GM21529 (cell line): ENCODE measurements around the gene RPL13A.
A peak's percentile ranks its signal among the peaks of the same experiment; 100 is the strongest.
"Not testable (repeated sequence)": the region's sequence is repeated elsewhere in the genome, so short reads cannot be mapped to it uniquely, and the experiment has no call there.

ENCODE experiments used
- ATAC-seq: cut with Tn5 transposase; IDR thresholded peaks from one replicate; pipeline ENCODE4 v1.9.1; 2021; ENCODE audit not compliant: unreplicated experiment

Gene RPL13A

DNA sequence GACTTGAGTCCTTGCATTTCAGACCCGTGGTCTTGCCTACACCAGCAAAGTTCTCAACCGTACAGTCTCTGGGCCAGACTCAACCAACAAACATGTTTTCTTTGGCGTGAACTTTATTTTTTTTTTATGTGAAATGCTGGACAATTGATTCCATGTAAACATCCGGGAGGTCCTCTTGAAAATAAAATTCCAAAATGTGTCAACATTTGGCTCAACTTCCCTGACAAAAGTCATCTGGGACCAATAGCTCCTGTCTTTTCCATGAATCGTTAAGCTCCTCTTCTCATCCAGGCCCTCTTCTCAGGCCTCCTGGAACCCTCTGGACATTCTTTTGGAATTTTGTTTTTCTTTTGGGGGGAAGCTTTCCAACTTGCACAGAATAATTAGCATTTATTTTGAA, 31.6 kb upstream of the RPL13A start:
- no peak for ATAC-seq

DNA sequence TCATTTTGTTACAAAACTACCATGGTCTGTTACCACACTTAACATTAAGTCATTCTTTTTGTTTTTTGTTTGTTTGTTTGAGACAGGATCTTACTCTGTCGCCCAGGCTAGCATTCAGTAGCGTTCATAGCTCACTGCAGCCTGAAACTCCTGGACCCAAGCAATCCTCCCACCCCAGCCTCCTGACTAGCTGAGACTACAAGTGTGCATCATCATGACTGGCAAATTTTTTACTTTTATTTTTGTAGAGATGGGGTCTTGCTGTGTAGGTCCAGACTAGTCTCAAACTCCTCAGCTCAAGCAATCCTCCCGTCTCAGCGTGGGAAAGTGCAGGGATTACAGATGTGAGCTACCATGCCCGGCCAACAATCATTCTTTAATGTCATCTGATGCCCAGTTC, 31.1 kb upstream of the RPL13A start:
- ATAC-seq, result no peak

DNA sequence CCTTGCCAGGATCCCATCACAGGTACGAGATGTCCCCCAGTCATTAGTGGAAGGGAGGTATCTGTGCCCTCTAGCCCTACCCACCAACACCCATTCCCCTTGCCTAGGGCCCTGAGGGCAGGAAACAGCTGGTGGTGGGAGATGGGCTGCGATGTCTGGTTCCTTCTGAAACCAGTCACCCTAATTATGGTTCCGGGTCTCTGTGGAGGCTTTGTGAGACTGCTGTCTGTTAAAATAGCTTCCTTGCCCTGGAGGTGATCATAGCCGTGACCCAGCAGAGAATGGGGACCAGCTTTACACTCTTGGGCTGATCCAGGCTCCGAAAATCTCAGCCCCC, 28.9 kb upstream of the RPL13A start:
- ATAC-seq, result no peak

DNA sequence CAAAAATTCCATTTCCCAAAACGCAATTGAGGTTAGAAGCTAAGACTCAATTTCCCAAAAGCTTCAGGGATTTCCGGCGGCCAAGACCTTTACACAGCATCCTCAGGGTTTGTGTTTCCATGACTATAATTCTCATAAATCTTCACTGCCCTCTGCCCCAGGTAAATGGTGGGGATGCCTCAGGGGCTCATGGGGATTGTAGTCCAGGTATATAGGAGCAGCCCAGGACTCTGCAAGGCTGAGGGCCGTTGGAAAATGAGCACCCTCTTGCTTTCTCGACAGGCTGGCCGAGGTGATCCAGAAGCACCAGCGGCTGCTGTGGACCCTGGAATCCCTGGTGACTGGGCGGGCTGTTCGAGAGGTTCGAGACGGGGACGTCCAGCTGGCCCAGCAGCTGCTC, 28.0 kb upstream of the RPL13A start:
- no peak for ATAC-seq

DNA sequence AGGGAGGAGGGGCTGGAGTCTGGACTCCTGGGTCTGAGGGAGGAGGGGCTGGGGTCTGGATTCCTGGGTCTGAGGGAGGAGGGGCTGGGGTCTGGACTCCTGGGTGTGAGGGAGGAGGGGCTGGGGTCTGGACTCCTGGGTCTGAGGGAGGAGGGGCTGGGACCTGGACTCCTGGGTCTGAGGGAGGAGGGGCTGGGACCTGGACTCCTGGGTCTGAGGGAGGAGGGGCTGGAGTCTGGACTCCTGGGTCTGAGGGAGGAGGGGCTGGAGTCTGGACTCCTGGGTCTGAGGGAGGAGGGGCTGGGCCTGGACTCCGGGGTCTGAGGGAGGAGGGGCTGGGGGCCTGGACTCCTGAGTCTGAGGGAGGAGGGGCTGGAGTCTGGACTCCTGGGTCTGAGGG, 26.3 kb upstream of the RPL13A start:
- not testable (repeated sequence) for ATAC-seq

DNA sequence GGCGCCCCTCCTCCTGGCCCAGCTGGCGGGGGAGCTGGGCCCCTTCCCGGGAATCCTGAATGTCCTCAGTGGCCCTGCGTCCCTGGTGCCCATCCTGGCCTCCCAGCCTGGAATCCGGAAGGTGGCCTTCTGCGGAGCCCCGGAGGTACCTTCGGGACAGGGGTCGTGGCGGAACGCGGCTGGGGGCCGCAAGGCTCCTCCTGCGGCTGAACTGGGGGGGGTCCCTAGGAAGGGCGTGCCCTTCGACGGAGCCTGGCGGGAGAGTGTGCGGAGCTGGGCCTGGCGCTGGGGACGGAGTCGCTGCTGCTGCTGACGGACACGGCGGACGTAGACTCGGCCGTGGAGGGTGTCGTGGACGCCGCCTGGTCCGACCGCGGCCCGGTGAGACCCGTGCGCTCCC, 25.8 kb upstream of the RPL13A start:
- ATAC-seq, result no peak

DNA sequence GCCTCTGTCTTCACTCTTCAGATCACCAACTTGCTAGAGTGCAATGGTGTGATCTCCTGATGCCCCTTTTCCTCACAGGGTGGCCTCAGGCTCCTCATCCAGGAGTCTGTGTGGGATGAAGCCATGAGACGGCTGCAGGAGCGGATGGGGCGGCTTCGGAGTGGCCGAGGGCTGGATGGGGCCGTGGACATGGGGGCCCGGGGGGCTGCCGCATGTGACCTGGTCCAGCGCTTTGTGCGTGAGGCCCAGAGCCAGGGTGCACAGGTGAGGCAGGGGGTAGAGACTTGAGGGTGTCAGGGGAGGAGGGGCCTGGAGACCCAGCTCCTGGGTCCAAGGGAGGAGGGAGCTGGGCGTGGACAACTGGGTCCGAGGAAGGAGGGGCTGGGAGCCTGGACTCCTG, 24.9 kb upstream of the RPL13A start:
- ATAC-seq, result no peak

DNA sequence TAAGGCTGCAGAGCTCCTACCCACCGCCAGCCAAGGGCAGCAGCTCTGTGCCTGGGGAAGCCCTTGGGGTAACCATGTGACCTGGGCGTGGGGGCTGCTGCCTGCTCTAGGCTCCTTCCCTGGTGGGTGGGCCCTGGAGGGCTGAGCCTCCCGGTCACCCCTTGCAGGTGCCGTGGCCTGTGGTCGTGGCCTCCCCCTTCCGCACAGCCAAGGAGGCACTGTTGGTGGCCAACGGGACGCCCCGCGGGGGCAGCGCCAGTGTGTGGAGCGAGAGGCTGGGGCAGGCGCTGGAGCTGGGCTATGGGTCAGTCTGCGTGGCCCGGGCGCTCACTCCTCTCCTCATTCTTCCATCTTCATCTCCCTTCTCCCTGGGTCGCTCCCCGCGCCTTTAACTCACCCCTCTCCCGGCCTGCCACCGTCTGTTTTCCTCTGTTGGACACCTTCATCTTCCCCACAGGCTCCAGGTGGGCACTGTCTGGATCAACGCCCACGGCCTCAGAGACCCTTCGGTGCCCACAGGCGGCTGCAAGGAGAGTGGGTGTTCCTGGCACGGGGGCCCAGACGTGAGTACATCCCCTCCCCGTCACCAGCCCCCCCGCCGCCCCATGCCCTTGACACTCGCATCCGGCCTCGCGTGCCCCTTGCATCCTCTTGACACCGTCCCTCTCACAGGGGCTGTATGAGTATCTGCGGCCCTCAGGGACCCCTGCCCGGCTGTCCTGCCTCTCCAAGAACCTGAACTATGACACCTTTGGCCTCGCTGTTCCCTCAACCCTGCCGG, 23.3 kb upstream of the RPL13A start:
- ATAC-seq, result no peak

DNA sequence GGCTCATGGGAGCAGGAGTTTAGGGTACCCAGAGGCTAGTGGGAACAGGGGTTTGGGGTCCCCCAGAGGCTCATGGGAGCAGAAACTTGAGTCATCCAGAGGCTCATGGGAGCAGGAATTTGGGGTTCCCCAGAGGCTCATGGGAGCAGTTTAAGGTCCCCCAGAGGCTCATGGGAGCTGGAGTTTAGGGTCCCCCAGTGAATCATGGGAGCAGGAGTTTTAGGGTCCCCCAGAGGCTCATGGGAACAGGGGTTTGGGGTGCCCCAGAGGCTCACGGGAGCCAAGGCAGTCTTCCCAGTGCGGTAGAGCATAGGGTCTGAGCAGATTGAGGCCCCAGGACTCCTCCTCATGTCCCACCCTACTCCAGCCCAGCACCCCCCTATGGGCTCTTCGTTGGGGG, 22.0 kb upstream of the RPL13A start:
- no peak for ATAC-seq

DNA sequence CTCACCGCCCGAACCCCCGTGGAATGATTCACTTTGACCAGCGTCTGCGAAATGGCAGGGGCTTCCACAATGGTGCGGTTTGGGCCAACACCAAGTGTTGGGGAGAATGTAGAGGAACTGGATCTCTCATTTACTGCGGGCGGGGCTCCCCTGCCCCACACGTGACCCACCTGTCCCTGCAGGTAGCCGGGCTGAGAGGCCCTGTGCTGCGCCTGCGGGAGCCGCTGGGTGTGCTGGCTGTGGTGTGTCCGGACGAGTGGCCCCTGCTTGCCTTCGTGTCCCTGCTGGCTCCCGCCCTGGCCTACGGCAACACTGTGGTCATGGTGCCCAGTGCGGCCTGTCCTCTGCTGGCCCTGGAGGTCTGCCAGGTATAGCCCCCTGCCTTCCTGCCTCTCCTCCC, 19.2 kb upstream of the RPL13A start:
- no peak for ATAC-seq

DNA sequence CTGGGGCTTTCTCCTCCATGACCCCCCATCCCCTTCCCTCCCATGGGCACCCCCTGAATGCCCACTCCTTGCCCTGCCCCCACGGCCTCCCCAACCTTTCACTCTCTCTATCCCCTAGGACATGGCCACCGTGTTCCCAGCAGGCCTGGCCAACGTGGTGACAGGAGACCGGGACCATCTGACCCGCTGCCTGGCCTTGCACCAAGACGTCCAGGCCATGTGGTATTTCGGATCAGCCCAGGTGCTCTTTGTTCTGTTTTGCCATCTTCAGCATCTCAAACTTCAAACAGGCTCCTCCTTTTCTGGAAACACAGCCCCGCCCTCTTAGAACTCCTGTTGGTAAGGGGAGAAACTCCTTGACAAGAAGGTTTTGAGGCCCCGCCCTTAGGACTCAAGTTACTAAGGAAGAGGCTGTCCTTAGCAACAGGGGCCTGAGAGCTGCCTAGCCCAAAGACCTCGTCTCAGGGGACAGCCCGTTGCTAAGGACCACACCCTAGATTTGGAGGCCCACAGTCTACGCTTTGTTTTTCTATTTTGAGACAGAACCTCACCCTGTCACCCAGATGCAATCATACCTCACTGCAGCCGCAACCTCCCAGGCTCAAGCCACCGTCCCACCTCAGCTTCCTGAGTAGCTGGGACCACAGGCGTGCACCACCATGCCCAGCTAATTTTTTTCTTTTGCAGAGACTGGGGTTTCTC, 18.5 kb upstream of the RPL13A start:
- peak; percentile 61 for ATAC-seq

DNA sequence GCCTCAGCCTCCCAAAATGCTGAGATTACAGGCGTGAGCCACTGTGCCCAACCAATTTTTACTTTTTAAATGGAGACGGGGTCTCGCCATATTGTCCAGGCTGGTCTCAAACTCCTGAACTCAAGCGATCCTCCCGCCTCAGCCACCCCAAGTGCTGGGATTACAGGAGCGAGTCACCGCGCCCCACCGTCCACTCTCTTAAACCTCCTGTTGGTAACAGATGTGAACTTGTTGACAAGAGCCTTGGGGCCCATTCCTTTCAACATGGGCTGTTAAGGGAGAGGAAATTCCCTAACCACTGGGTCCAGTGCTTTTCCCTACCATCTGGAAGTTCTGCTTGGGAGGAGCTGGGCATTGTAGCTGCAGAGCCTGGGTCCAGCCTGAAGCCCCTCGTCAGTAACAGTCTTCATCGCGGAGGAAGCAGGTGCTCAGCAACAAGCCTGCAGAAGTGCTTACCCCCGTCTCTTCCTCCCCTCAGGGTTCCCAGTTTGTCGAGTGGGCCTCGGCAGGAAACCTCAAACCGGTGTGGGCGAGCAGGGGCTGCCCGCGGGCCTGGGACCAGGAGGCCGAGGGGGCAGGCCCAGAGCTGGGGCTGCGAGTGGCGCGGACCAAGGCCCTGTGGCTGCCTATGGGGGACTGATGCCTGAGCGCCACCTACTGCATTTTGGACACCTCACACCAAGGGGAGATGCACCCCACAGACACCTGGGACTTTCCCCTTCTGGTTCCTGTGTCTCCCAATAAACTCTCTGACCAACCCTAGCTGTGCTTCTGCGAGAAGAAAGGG, 17.4 kb upstream of the RPL13A start:
- ATAC-seq, result peak; percentile 47

DNA sequence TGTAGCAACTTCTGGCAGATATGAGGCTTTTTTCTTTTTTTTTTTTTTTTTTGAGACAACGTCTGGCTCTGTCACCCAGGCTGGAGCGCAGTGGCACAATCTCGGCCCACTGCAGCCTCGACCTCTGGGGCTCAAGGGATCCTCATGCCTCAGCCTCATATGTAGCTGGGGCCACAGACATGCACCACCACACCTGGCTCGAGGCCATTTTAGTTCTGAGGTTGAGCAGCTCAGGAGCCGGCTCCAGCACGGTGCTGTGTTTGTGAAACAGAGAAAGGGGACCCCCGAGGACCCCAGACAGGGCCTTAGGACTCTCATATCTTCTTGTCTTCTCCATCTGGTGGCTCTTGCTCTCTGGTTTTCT, 16.8 kb upstream of the RPL13A start:
- no peak for ATAC-seq

DNA sequence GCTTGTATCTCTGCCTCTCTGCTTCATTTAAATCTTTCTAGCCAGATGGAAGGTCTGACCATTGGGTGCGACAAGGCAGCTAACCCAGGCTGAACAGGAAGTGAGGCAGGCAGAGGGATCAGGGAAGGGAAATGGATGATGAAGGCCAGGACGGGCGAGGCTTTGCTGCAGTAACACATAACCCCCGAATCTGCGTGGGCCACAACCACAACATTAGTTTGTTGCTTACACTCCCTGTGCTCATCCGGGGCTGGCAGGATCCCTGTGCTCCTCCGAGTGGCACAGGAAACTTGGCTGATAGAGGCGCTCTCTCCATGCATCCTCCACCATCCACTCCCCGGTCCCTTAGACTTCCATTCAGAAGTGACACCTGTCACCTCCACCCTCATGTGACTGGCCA, 14.5 kb upstream of the RPL13A start:
- ATAC-seq, result no peak

DNA sequence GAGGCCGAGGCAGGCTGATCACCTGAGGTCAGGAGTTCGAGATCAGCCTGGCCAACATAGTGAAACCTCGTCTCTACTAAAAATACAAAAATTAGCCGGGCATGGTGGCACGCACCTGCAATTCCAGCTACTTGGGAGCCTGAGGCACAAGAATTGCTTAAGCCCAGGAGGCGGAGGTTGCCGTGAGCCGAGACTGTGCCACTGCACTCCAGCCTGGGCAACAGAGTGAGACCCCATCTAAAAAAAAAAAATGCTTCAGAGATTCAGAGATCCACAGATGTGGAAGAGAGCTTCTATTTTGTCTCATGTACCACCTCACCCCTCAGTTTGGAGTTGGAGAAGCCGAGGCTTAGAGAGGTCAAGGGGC, 13.9 kb upstream of the RPL13A start:
- ATAC-seq, result not testable (repeated sequence)

DNA sequence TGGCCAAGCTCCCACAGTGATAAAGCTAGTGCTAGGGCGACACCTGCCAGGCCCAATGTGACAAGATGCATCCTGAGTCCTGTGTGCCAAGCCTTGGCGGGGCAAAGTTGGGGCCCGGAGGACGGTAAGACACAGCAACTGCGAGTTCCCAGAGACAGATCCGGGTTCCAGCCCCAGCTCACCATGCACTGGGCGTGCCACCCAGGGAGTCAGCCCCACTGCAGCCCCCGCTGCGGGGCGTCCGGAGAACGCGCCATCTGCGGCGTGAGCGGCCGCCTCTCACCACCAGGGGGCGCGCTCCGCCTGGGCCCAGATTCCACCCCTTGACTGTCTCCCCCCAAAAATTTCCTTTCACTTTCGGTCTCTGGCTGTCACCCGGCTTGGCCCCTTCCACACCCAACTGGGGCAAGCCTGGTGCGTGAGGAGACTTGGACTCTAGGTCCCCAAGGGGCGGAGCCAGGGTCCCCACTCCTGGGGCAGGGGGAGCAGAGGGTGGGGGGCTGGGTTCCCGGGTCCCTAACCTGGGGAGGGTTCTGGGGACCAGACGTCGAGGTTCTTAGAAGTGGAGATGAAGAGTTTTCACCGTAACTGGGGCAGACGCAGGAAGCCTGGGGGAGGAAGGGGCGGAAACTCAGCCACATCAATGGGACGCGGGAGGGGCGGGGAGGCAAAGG, 13.4 kb upstream of the RPL13A start, which contains the start of gene FLT3LG:
FLT3LG (plus strand) TSS at position 348 of the 674 bp plus-strand sequence. CDS start 425 bp downstream, outside the sequence.
- ATAC-seq, result peak; percentile 56

DNA sequence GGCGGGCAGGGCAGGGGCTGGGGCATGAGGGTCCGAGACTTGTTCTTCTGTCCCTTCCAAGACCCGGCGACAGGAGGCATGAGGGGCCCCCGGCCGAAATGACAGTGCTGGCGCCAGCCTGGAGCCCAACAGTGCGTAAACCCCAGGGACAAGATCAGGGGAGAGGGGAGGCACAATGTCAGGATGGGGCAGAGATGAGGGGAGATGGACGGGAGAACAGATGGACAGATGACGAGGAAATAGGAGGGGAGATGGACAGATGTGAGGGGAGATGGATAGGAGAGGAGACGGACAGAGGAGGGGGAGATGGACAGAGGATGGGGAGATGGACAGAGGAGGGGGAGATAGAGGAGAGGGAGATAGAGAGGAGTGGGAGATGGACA, 12.9 kb upstream of the RPL13A start:
- ATAC-seq, result no peak

DNA sequence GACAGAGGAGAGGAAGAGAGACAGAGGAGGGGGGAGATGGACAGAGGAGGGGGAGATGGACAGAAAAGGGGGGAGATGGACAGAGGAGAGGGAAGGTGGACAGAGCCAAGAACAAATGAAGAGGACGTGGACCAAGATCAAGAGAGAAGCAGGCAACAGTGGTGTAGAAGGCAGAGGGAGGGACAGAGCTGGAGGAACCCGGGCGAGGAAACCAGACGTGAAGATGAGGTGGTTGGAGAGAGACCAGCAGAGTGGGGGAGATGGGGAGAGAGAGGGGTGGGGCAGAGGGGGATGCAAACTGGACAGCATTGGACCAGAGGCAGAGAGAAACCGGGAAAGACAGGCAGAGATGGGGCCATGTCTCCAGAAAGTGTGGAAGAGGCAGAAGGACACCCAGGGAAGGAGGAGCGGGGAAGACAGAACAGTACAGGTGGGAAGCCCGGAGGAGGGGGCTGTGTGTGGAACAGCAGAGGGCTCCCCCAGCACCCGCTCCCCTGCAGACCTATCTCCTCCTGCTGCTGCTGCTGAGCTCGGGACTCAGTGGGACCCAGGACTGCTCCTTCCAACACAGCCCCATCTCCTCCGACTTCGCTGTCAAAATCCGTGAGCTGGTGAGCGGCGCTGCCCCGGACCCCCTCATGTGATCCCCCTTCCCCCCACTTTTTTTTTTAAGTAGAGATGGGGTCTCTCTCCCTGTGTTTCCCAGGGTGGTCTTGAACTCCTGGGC, 12.1 kb upstream of the RPL13A start:
- no peak for ATAC-seq

DNA sequence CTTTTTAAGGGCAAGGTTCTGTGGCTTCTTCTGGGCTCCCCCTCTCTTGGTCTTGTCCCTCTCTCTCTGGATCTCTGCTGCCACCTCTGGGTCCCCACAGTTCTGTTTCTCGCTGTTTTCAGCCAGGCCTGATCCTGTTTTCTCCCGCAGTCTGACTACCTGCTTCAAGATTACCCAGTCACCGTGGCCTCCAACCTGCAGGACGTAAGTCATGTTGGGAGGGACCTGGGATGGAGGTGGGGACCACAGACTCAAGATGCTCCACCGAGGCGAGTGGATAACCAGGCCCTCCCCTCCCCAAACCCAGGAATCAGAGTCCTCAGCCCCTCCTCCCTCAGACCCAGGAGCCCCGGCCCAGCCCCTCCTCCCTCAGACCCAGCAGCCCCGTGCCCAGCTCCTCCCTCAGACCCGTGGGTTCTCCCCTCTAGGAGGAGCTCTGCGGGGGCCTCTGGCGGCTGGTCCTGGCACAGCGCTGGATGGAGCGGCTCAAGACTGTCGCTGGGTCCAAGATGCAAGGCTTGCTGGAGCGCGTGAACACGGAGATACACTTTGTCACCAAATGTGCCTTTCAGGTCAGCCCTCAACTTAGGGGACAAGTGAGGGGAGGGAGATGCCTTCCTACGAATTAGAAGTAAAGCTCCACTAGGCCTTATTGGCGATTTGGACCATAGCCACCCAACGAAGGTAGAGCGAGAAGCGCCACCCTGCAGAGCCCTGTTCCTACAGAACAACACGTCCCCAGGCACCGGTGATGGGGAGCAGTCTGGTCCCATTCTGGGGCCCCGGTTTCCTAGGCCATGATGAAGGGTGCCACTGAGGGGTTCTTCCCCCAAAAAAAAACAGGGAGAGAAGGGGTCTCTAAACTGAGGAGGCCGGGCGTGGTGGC, 11.2 kb upstream of the RPL13A start:
- ATAC-seq, result no peak
